ENCODE data around the gene TRAPPC4.
"Not testable (repeated sequence)": the region's sequence is repeated elsewhere in the genome, so short reads cannot be mapped to it uniquely, and the experiment has no call there.

The TRAPPC4 gene

GRCh38 chr11:119018074-119018938, at the start of gene TRAPPC4, which contains the start of gene RPS25:
Gene TRAPPC4, plus strand, starts transcription at chr11:119018766. Its CDS starts 30 bp downstream, at chr11:119018796.
Gene RPS25, minus strand, starts transcription at chr11:119018343. Its CDS starts 59 bp downstream, at chr11:119018284.
- DNase-seq (ENCODE audit: low read depth): peak; percentile 92

GRCh38 chr11:118969508-118969907, 49.1 kb upstream of the TRAPPC4 start:
- DNase-seq (ENCODE audit: low read depth): not testable (repeated sequence)

DNA sequence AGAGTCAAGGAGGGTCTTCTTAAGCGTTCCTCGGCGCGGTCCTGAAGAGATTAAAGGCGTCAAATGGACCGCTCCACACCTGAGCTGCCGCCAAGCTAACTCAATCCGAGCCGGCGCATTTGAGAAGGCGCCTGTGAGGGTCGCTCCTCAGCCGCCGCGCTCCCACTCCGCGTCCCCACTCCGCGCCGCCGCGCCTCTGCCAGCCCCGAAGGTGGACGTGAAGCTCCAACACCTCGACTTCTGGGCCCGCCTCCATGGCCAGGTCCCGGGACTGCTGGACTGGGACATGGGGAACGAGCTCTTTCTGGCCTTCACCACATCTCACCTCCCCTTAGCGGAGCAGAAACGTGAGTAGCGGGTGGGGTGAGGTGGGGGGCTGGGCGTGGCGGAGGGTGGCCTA, 46.9 kb upstream of the TRAPPC4 start, which contains the start of gene FOXR1:
FOXR1 (plus strand) TSS at position 116 of the 400 bp plus-strand sequence; CDS start at position 287, 171 bp downstream.
- no peak for DNase-seq (ENCODE audit: low read depth)

- no peak for DNase-seq (ENCODE audit: low read depth)
These were observed 44.6 kb upstream of the TRAPPC4 start for GRCh38 chr11:118973985-118974384.

DNA sequence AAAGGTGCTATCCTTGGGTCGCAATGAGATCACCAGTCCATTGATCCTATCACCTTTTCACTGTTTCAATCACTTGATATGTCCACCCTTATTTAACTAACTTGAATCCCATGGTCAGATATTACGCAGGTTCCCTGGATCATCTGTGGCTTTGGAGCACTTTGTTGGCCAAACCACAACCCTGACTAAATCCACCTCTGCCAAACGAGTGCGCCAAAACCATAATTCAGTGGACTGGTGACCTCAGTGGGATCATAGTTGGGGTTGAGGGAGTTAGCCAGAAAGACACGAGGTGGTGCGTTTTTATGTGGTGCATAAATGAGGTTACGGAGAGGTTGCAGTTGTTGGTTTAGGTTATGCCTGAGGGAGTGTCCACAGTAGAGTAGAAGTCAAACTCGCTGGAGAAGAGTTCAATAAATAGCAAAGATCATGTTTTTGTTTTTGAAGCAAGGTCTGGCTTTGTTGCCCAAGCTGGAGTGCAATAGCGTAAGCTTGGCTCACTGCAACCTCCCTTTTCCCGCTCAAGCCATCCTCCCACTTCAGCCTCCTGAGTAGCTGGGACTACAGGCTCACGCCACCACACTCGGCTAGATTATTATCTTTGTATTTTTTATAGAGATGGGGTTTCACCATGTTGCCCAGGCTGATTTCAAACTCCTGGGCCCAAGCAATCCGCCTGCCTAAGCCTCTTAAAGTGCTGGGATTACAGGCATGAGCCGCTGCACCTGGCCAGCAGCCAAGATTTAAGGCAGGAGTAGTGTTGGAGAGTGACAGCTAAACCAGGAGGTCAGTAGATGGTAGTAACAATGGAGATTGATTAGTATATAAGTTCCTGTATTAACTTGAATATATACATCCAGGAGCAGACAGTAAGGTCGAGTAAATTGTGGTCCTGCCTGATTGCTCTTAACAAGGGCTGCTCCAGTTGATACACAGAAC, 42.5 kb upstream of the TRAPPC4 start:
- no peak for DNase-seq (ENCODE audit: low read depth)

- DNase-seq (ENCODE audit: low read depth): no peak
These were observed 39.1 kb upstream of the TRAPPC4 start for GRCh38 chr11:118979434-118979833.

GRCh38 chr11:118980191-118980881, 38.2 kb upstream of the TRAPPC4 start:
- DNase-seq (ENCODE audit: low read depth): no peak

- not testable (repeated sequence) for DNase-seq (ENCODE audit: low read depth)
These were observed 34.2 kb upstream of the TRAPPC4 start for GRCh38 chr11:118984337-118984736.

DNA sequence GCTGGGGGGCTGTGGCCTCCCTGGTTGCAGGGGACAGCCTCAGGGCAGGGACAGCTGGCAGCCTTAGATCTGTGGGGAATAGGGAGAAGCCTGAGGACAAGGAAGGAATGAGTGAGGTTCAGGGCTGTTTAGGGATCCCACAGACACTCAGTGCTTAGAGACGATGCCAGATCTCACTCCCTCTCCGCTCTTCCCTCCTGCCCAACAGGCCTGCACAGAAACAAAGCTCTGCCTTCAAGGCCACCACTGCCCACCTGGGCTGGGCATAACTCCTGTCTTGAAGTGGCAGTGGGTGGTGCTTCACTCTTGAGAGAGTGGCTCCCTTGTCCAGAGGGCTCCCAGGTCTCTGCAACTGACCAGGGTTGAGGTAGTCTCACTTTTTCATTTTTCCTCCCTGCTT, 33.7 kb upstream of the TRAPPC4 start:
- DNase-seq (ENCODE audit: low read depth): no peak

GRCh38 chr11:118988280-118988679, 30.3 kb upstream of the TRAPPC4 start:
- DNase-seq (ENCODE audit: low read depth): no peak

- not testable (repeated sequence) for DNase-seq (ENCODE audit: low read depth)
These were observed 27.0 kb upstream of the TRAPPC4 start for GRCh38 chr11:118991486-118992038.

- DNase-seq (ENCODE audit: low read depth): no peak
These were observed 21.5 kb upstream of the TRAPPC4 start for GRCh38 chr11:118996926-118997626.

- DNase-seq (ENCODE audit: low read depth): peak; percentile 89
These were observed 20.8 kb upstream of the TRAPPC4 start, which contains the start of gene CENATAC for GRCh38 chr11:118997627-118998387. Gene CENATAC, plus strand, starts transcription at chr11:118998138. Its CDS starts 60 bp downstream, at chr11:118998198.

DNA sequence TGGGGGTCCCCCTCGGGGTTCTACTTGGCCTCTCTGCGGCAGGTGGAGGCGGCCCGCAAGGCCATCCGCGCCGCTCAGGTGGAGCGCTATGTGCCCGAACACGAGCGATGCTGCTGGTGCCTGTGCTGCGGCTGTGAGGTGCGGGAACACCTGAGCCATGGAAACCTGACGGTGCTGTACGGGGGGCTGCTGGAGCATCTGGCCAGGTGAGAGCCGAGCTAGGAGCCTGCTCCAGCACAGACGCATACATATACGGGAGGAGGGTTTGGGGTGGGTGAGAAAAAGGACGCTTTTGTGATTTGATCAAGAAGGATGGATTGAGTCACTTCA, 20.2 kb upstream of the TRAPPC4 start:
- DNase-seq (ENCODE audit: low read depth): no peak

GRCh38 chr11:118998822-118999221, 19.7 kb upstream of the TRAPPC4 start:
- DNase-seq (ENCODE audit: low read depth): no peak

GRCh38 chr11:119000906-119001305, 17.7 kb upstream of the TRAPPC4 start:
- no peak for DNase-seq (ENCODE audit: low read depth)

- DNase-seq (ENCODE audit: low read depth): no peak
These were observed 11.9 kb upstream of the TRAPPC4 start for GRCh38 chr11:119006656-119007055.

GRCh38 chr11:119011476-119012053, 7.0 kb upstream of the TRAPPC4 start:
- no peak for DNase-seq (ENCODE audit: low read depth)

DNA sequence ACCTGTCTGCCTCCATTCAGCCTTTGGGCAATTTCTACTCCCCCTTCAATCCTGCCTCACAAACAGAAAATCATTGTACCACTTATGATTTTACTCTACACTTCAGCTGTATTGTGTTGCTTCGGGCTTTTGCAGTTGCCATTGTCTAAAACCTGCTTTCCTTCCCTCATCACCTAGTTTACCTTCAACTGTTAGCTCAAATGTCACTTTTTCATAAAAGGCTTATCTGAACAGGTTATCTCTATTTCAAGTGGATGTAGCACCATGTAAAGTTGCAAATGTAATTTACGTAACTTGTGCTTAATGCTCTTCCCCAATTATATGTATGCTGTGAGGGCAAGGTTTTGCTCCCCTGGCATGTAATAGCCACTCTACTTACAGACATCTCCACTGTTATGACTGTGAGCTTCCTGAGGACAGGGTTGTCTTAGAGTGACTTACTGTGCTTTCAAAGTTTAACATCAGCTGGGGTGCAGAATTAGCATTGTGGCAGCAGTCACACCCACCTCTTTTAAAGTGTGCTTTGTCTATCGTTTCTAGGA, 5.9 kb upstream of the TRAPPC4 start:
- no peak for DNase-seq (ENCODE audit: low read depth)

Measured in stimulated activated CD8-positive, alpha-beta memory T cell treated with anti-CD3 and anti-CD28 coated beads, Interleukin-15, amount 100 ng/mL, for 1 hour (primary cell).